Measurements from ENCODE around the gene DPP7. TPM values are rescaled to one million over a fixed set of nuclear protein-coding genes. Genes with fewer than 3 reads are reported as not detected.
A peak's percentile ranks its signal among the peaks of the same experiment; 100 is the strongest.

The DPP7 gene
- total and polyA plus RNA-seq, 10 of the 15 experiments (the other 5 are each of a cell fraction or from before 2014, with no cell fraction given), result 0.68 to 245 (median 106) TPM

- TF ChIP-seq E4F1 (IDR thresholded peaks at IDR 0.05; ENCODE audit: borderline replicate concordance, partially characterized antibody), result no peak
- no peak for TF ChIP-seq RB1 (IDR thresholded peaks at IDR 0.05; ENCODE audit: borderline replicate concordance)
- TF ChIP-seq NFYA (IDR thresholded peaks at IDR 0.05; ENCODE audit: borderline replicate concordance, low read depth, low read length), result no peak
- TF ChIP-seq ZSCAN29 (IDR thresholded peaks at IDR 0.05), result no peak
- TF ChIP-seq PML (IDR thresholded peaks at IDR 0.05; ENCODE audit: low read length), result no peak
Observed at GRCh38 chr9:137089232-137089947, 25.1 kb downstream of the DPP7 start (continued).

- peaks cover 24% of the 10 kb centered on the region for H3K4me1 ChIP-seq (ENCODE audit: control insufficient read depth, insufficient read depth, low read length)
- H3K27ac ChIP-seq (ENCODE audit: control insufficient read depth, insufficient read depth), result no peak overlapping the region
- peak overlapping the region; percentile 96; the same call in 1 of the 2 replicates for H3K4me2 ChIP-seq (ENCODE audit: control insufficient read depth, insufficient read depth)
- BruUV-seq (replicated peaks), result TSS peak; percentile 48
- H3K4me3 ChIP-seq, result peak overlapping the region; percentile 73
- WGBS (ENCODE audit: insufficient coverage, insufficient replicate concordance, low lambda C conversion rate, missing lambda C conversion rate), result 93% methylated on average over 5 of the region's 5 CpGs
- peaks cover 10% of the 10 kb centered on the region for H3K79me2 ChIP-seq (ENCODE audit: control insufficient read depth, insufficient read depth, low read length)
- H3K27me3 ChIP-seq (replicated peaks in 1 of 2; ENCODE audit: control insufficient read depth in 2 of 2, insufficient read depth in 2 of 2, low read length in 1 of 2), result no peaks in the 10 kb centered on the region
- no peak overlapping the region for H2AFZ ChIP-seq (ENCODE audit: control insufficient read depth, low read depth, low read length)
- CTCF ChIA-PET, result interaction anchor here (0.8 to 1.6 kb wide), 6 partner anchors 20 to 149 kb away, joined by 3 to 9 read pairs (median 4); no protein-coding TSS in a partner anchor
- TF ChIP-seq RAD51 (IDR thresholded peaks at IDR 0.05), result no peak
- TF ChIP-seq RELA (IDR thresholded peaks at IDR 0.05; ENCODE audit: borderline replicate concordance, partially characterized antibody), result no peak
- no peak for TF ChIP-seq ZNF207 (IDR thresholded peaks at IDR 0.05; ENCODE audit: borderline replicate concordance)
- TF ChIP-seq USF2 (IDR thresholded peaks at IDR 0.05; ENCODE audit: borderline replicate concordance, low read depth, low read length), result no peak
- TF ChIP-seq TAF1 (IDR thresholded peaks at IDR 0.05; ENCODE audit: borderline replicate concordance, low read depth, low read length), result no peak
- no peak for TF ChIP-seq SREBF1 (IDR thresholded peaks at IDR 0.05; ENCODE audit: low read length)
- TF ChIP-seq MLLT1 (IDR thresholded peaks at IDR 0.05), result no peak
- no peak for TF ChIP-seq BCLAF1 (IDR thresholded peaks at IDR 0.05)
- no peak for FAIRE-seq
- in situ Hi-C loops (cut with MboI), result no loop called here
- SMC1A ChIA-PET (ENCODE audit: uncharacterized antibody, unreplicated experiment), result interaction anchor here (2.7 kb wide), 1 partner anchor 11 kb away, joined by 11 read pairs; the partner anchor contains the start of gene UAP1L1
- peaks cover 0 to 3% of the 10 kb centered on the region in 2 experiments; a peak in 1 of 4 replicates for H3K36me3 ChIP-seq (ENCODE audit: control insufficient read depth in 2 of 2, insufficient read depth in 2 of 2, low read length in 1 of 2)
- no peak overlapping the region for H3K9ac ChIP-seq (ENCODE audit: control insufficient read depth, insufficient read depth, low read length)
- no peaks in the 10 kb centered on the region for H3K9me3 ChIP-seq (replicated peaks; ENCODE audit: control insufficient read depth, insufficient read depth, low read length)
- intact Hi-C loops (cut with micrococcal nuclease; ENCODE audit: unreplicated experiment), result no loop called here
- DNase-seq (ENCODE audit: low read depth, low spot score), result no peak
- H4K20me1 ChIP-seq (ENCODE audit: control insufficient read depth, insufficient read depth), result no peaks in the 10 kb centered on the region
- ATAC-seq, result no peak
- RAD21 ChIA-PET (ENCODE audit: unreplicated experiment), result interaction anchor here (0.7 to 2.7 kb wide), 5 partner anchors 8 to 113 kb away, joined by 3 to 32 read pairs (median 15); partner anchors contain the start of genes SAPCD2 and TPRN
- POLR2A ChIA-PET, result interaction anchor here (0.5 to 1.7 kb wide), 9 partner anchors 8 to 325 kb away, joined by 3 to 7 read pairs (median 5); partner anchors contain the start of genes SAPCD2 and TPRN
Observed at GRCh38 chr9:137088121-137088520, 26.4 kb downstream of the DPP7 start.
